Tongue (tissue), 2 donors: ENCODE results near the gene PCNX1. TPM values are rescaled to one million over a fixed set of nuclear protein-coding genes. Genes with fewer than 3 reads are reported as not detected.
"Not testable (repeated sequence)": the region's sequence is repeated elsewhere in the genome, so short reads cannot be mapped to it uniquely, and the experiment has no call there.

Source experiments
- DNase-seq: peaks from one replicate; pipeline ENCODE4 v3.0.0-alpha.2; 2015
- total RNA-seq: library from RNA; depleted of rRNA; stranded (reverse); fragments of >200 nt; gene quantifications from one replicate; pipeline ENCODE4 v1.2.3, GENCODE V29; 2014

PCNX1 gene
- total RNA-seq, 1 donor from 2014 or later: 75.7 TPM

- DNase-seq: no peak
Observed at GRCh38 chr14:70916799-70917198, 9.5 kb downstream of the PCNX1 start.

GRCh38 chr14:70917633-70918032, 10.4 kb downstream of the PCNX1 start:
- no peak for DNase-seq

GRCh38 chr14:70919774-70920173, 12.5 kb downstream of the PCNX1 start:
- no peak for DNase-seq

- no peak for DNase-seq
Observed at GRCh38 chr14:70920608-70921007, 13.3 kb downstream of the PCNX1 start.

GRCh38 chr14:70921669-70922068, 14.4 kb downstream of the PCNX1 start:
- DNase-seq: no peak

- no peak for DNase-seq
Observed at GRCh38 chr14:70924521-70924920, 17.3 kb downstream of the PCNX1 start.

- no peak for DNase-seq
Observed at GRCh38 chr14:70926235-70926830, 19.1 kb downstream of the PCNX1 start.

GRCh38 chr14:70931008-70931407, 23.7 kb downstream of the PCNX1 start:
- no peak for DNase-seq

- DNase-seq: no peak
Observed at GRCh38 chr14:70934084-70934483, 26.8 kb downstream of the PCNX1 start.

- DNase-seq: no peak
Observed at GRCh38 chr14:70934502-70935134, 27.4 kb downstream of the PCNX1 start.

- no peak for DNase-seq
Observed at GRCh38 chr14:70935135-70935534, 27.9 kb downstream of the PCNX1 start.

GRCh38 chr14:70939693-70940092, 32.4 kb downstream of the PCNX1 start:
- DNase-seq: not testable (repeated sequence)

- DNase-seq: not testable (repeated sequence)
Observed at GRCh38 chr14:70941637-70942341, 34.5 kb downstream of the PCNX1 start.

GRCh38 chr14:70942342-70942706, 35.1 kb downstream of the PCNX1 start:
- no peak for DNase-seq

GRCh38 chr14:70942721-70943120, 35.5 kb downstream of the PCNX1 start:
- not testable (repeated sequence) for DNase-seq

- no peak for DNase-seq
Observed at GRCh38 chr14:70943838-70944237, 36.6 kb downstream of the PCNX1 start.

GRCh38 chr14:70947739-70948138, 40.5 kb downstream of the PCNX1 start:
- no peak for DNase-seq

- no peak for DNase-seq
Observed at GRCh38 chr14:70952485-70952884, 45.2 kb downstream of the PCNX1 start.

GRCh38 chr14:70954068-70954467, 46.8 kb downstream of the PCNX1 start:
- no peak for DNase-seq

- peak; percentile 35 for DNase-seq
Observed at GRCh38 chr14:70955543-70956480, 48.6 kb downstream of the PCNX1 start.

GRCh38 chr14:70956511-70956910, 49.3 kb downstream of the PCNX1 start:
- DNase-seq: no peak

GRCh38 chr14:70957710-70958109, 50.5 kb downstream of the PCNX1 start:
- DNase-seq: no peak

- DNase-seq: no peak
Observed at GRCh38 chr14:70962935-70963334, 55.7 kb downstream of the PCNX1 start.
